HepG2 (cell line): Measurements from ENCODE around the gene LSM14B. TPM values are rescaled to one million over a fixed set of nuclear protein-coding genes. Genes with fewer than 3 reads are reported as not detected.

ENCODE experiments used
- CBFB ChIP-seq: sonication (generic); formaldehyde crosslinking; IDR thresholded peaks from 2 replicates; pipeline ENCODE4 v1.4.0; 2020; ENCODE audit warnings: missing genetic modification reagents
- EP300 ChIP-seq, 3 experiments: sonication (generic) in 1 of 3; formaldehyde crosslinking in 1 of 3; IDR thresholded peaks; 2 replicates each; pipeline versions ENCODE4 v1.5.1 to v1.6.1; 2011 to 2020; ENCODE audit warnings: low read depth in 2 of 3, low read length in 2 of 3, borderline replicate concordance in 1 of 3, improper control_type of control experiment in 1 of 3, mild to moderate bottlenecking in 1 of 3, missing genetic modification reagents in 1 of 3, moderate library complexity in 1 of 3
- HOXA5 ChIP-seq: sonication (generic); formaldehyde crosslinking; IDR thresholded peaks from 2 replicates; pipeline ENCODE4 v1.4.0; 2020; ENCODE audit warnings: missing genetic modification reagents
- KAT7 ChIP-seq: IDR thresholded peaks from 2 replicates; pipeline ENCODE4 v1.6.1; 2018; ENCODE audit warnings: borderline replicate concordance, missing compliant biosample characterization
- KLF13 ChIP-seq: sonication (generic); formaldehyde crosslinking; IDR thresholded peaks from 2 replicates; pipeline ENCODE4 v1.4.0; 2020; ENCODE audit warnings: mild to moderate bottlenecking, missing genetic modification reagents
- SNAPC2 ChIP-seq: sonication (generic); formaldehyde crosslinking; IDR thresholded peaks from 2 replicates; pipeline ENCODE4 v1.8.1; 2022; ENCODE audit warnings: mild to moderate bottlenecking, missing genetic modification reagents
- TOE1 ChIP-seq: sonication (generic); formaldehyde crosslinking; IDR thresholded peaks from 2 replicates; pipeline ENCODE4 v1.4.0; 2020; ENCODE audit warnings: mild to moderate bottlenecking, missing genetic modification reagents
- TRIM24 ChIP-seq: sonication (generic); formaldehyde crosslinking; IDR thresholded peaks from 2 replicates; pipeline ENCODE4 v1.8.0; 2022; ENCODE audit warnings: mild to moderate bottlenecking, missing genetic modification reagents
- ZBTB20 ChIP-seq: sonication (generic); formaldehyde crosslinking; IDR thresholded peaks from 2 replicates; pipeline ENCODE4 v1.8.1; 2023; ENCODE audit warnings: missing genetic modification reagents, low read depth, mild to moderate bottlenecking, borderline replicate concordance
- ZKSCAN5 ChIP-seq: sonication (generic); formaldehyde crosslinking; IDR thresholded peaks from 2 replicates; pipeline ENCODE4 v1.5.1; 2020; ENCODE audit warnings: mild to moderate bottlenecking, missing genetic modification reagents
- ZNF292 ChIP-seq: sonication (generic); formaldehyde crosslinking; IDR thresholded peaks from 2 replicates; pipeline ENCODE4 v1.8.1; 2022; ENCODE audit warnings: mild to moderate bottlenecking, low read depth, missing genetic modification reagents, borderline replicate concordance
- ZNF510 ChIP-seq: sonication (generic); formaldehyde crosslinking; IDR thresholded peaks from 2 replicates; pipeline ENCODE4 v1.4.0; 2020; ENCODE audit warnings: low read depth, mild to moderate bottlenecking, missing genetic modification reagents
- polyA plus RNA-seq, 8 experiments: library from polyadenylated mRNA; depleted of rRNA in 3 of 8; stranded (reverse) in 7 of 8; unstranded in 1 of 8; fragments of >200 nt; fragmentation: Illumina TruSeq in 4 of 8; extraction: Trizol in 4 of 8; gene quantifications; 2 replicates each; pipeline versions ENCODE4 v1.2.1 to v1.2.3, GENCODE V29; 2011 to 2016; ENCODE audit warnings: low read depth in 4 of 8, missing spikeins in 1 of 8, mixed read lengths in 1 of 8; ENCODE audit not compliant: insufficient read depth in 1 of 8
- total RNA-seq, 5 experiments: library from RNA; depleted of rRNA; stranded (reverse); fragments of >200 nt; fragmentation: Illumina TruSeq; extraction: Trizol; gene quantifications; 2 replicates each; pipeline ENCODE4 v1.2.3, GENCODE V29; 2016; ENCODE audit warnings: low read depth in 1 of 5
- TF ChIP-seq, protein P1 (sequence below): sonication (generic); formaldehyde crosslinking; IDR thresholded peaks from 2 replicates; pipeline ENCODE4 v1.8.1; 2023; ENCODE audit warnings: mild to moderate bottlenecking, inconsistent platforms, moderate library complexity, missing genetic modification reagents, borderline replicate concordance
- TF ChIP-seq, protein P2 (sequence below): IDR thresholded peaks from 2 replicates; pipeline ENCODE4 v1.6.1; 2018; ENCODE audit warnings: missing genetic modification reagents
- TF ChIP-seq, protein P3 (sequence below): sonication (generic); formaldehyde crosslinking; conservative IDR thresholded peaks from 2 replicates; pipeline ENCODE4 v1.8.0; 2022; ENCODE audit warnings: low read depth, missing genetic modification reagents
- TF ChIP-seq, protein P4 (sequence below): sonication (generic); formaldehyde crosslinking; IDR thresholded peaks from 2 replicates; pipeline ENCODE4 v1.4.0; 2020; ENCODE audit warnings: missing genetic modification reagents

The LSM14B gene
- total and polyA plus RNA-seq, 2 of the 13 experiments (the other 11 are each of a cell fraction or from before 2014, with no cell fraction given): 43.3 to 79.2 TPM

DNA sequence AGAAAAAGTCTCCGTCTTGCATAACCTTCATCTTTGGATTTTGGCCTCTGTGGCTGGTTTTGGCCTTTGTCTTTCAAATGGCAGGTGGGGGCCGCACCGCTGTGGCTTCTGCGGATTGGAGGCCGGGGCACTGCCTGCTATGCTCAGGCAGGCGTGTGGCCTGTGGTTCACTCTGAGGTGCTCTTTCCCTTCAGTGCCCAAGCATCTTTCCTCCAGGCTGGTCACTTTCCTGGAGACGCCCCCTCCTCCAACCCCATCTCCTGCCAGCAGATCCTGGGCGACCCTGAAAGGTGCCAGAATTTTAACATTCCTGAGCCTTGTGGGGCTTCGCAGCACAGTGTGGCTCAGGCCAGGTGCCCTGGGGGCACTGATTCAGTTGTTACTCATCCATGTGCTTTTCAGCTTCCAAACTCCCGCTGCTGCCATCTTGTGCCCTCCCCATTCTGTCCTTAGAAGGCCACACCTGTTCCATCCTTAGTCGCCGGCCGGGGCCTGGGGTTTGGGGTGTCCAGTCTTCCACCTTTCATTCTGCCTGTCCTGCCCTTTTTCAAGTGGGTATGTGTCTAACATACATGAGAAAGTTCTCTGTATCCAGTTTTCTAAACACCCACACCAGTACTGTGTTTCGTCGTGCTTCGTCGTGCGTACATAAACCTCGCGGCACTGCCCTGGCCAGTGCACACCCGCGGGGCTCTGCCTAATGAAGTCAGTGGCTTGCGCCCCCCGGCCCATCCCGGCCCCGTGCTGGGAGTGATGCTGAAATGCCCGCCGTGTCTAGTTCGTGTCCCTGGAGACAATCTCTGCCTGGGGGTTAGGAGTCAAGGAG is 33.4 kb downstream of the LSM14B start (continued):
- TF ChIP-seq, protein P1, sequence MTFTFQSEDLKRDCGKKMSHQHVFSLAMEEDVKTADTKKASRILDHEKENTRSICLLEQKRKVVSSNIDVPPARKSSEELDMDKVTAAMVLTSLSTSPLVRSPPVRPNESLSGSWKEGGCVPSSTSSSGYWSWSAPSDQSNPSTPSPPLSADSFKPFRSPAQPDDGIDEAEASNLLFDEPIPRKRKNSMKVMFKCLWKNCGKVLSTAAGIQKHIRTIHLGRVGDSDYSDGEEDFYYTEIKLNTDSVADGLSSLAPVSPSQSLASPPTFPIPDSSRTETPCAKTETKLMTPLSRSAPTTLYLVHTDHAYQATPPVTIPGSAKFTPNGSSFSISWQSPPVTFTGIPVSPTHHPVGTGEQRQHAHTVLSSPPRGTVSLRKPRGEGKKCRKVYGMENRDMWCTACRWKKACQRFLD (CRISPR knock-in tag): no peak
- TF ChIP-seq SNAPC2 (CRISPR knock-in tag): no peak
- 0 out of 2 replicates have a peak, but pooled peaks have one; percentile 47 for TF ChIP-seq KAT7 (CRISPR knock-in tag)
- TF ChIP-seq CBFB: no peak
- TF ChIP-seq ZNF510: no peak
- TF ChIP-seq TRIM24 (CRISPR knock-in tag): no peak
- TF ChIP-seq, protein P2, sequence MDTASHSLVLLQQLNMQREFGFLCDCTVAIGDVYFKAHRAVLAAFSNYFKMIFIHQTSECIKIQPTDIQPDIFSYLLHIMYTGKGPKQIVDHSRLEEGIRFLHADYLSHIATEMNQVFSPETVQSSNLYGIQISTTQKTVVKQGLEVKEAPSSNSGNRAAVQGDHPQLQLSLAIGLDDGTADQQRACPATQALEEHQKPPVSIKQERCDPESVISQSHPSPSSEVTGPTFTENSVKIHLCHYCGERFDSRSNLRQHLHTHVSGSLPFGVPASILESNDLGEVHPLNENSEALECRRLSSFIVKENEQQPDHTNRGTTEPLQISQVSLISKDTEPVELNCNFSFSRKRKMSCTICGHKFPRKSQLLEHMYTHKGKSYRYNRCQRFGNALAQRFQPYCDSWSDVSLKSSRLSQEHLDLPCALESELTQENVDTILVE (CRISPR knock-in tag): no peak
- TF ChIP-seq, protein P3, sequence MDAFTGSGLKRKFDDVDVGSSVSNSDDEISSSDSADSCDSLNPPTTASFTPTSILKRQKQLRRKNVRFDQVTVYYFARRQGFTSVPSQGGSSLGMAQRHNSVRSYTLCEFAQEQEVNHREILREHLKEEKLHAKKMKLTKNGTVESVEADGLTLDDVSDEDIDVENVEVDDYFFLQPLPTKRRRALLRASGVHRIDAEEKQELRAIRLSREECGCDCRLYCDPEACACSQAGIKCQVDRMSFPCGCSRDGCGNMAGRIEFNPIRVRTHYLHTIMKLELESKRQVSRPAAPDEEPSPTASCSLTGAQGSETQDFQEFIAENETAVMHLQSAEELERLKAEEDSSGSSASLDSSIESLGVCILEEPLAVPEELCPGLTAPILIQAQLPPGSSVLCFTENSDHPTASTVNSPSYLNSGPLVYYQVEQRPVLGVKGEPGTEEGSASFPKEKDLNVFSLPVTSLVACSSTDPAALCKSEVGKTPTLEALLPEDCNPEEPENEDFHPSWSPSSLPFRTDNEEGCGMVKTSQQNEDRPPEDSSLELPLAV (CRISPR knock-in tag): no peak
- TF ChIP-seq, protein P4, sequence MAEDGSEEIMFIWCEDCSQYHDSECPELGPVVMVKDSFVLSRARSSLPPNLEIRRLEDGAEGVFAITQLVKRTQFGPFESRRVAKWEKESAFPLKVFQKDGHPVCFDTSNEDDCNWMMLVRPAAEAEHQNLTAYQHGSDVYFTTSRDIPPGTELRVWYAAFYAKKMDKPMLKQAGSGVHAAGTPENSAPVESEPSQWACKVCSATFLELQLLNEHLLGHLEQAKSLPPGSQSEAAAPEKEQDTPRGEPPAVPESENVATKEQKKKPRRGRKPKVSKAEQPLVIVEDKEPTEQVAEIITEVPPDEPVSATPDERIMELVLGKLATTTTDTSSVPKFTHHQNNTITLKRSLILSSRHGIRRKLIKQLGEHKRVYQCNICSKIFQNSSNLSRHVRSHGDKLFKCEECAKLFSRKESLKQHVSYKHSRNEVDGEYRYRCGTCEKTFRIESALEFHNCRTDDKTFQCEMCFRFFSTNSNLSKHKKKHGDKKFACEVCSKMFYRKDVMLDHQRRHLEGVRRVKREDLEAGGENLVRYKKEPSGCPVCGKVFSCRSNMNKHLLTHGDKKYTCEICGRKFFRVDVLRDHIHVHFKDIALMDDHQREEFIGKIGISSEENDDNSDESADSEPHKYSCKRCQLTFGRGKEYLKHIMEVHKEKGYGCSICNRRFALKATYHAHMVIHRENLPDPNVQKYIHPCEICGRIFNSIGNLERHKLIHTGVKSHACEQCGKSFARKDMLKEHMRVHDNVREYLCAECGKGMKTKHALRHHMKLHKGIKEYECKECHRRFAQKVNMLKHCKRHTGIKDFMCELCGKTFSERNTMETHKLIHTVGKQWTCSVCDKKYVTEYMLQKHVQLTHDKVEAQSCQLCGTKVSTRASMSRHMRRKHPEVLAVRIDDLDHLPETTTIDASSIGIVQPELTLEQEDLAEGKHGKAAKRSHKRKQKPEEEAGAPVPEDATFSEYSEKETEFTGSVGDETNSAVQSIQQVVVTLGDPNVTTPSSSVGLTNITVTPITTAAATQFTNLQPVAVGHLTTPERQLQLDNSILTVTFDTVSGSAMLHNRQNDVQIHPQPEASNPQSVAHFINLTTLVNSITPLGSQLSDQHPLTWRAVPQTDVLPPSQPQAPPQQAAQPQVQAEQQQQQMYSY: no peak
- TF ChIP-seq HOXA5: no peak
- peak; percentile 66; the same call in 1 of the 2 replicates for TF ChIP-seq ZNF292
- no peak for TF ChIP-seq ZBTB20 (CRISPR knock-in tag)
- TF ChIP-seq KLF13 (CRISPR knock-in tag): no peak
- no peak for TF ChIP-seq ZKSCAN5 (CRISPR knock-in tag)
- TF ChIP-seq EP300 (IDR thresholded peaks at IDR 0.05; ENCODE audit: low read depth in 2 of 2, low read length in 2 of 2): peak in 1 of 2 experiments; percentile 78; a peak in 1 of 4 replicates
- TF ChIP-seq EP300 (CRISPR knock-in tag; IDR thresholded peaks at IDR 0.05; ENCODE audit: borderline replicate concordance): no peak
- no peak for TF ChIP-seq TOE1 (CRISPR knock-in tag)
